Right lobe of liver (tissue), 6 donors: Measurements from ENCODE around the gene CENATAC. TPM values are rescaled to one million over a fixed set of nuclear protein-coding genes. Genes with fewer than 3 reads are reported as not detected.

Experiments
- ATAC-seq, 4 donors: fragments of 200-7000 bp; cut with Tn5 transposase; one replicate each; pipeline ENCODE4 v1.9.1; 2020; ENCODE audit warnings: mild to moderate bottlenecking in 4 of 4, moderate library complexity in 4 of 4
- DNase-seq, 3 donors: peaks; one replicate each; pipeline ENCODE4 v3.0.0-alpha.2; 2020
- H3K27ac ChIP-seq, 3 donors: fragments of 200-600 bp; one replicate each; pipeline ENCODE4 v1.8.0; 2022
- H3K27me3 ChIP-seq, 2 donors: fragments of 200-600 bp; one replicate each; pipeline ENCODE4 v1.8.0; 2022
- H3K36me3 ChIP-seq, 4 donors: fragments of 200-600 bp; sonication (generic) in 1 of 4; one replicate each; pipeline versions ENCODE4 v1.5.1 to v1.8.0; 2017 to 2022; ENCODE audit warnings: control low read depth in 1 of 4
- H3K4me1 ChIP-seq, 4 donors: fragments of 200-600 bp; sonication (generic) in 1 of 4; one replicate each; pipeline versions ENCODE4 v1.5.1 to v1.8.0; 2017 to 2022; ENCODE audit warnings: control low read depth in 1 of 4
- H3K4me3 ChIP-seq, 3 donors: fragments of 200-600 bp; one replicate each; pipeline ENCODE4 v1.8.0; 2022
- H3K9me3 ChIP-seq, 4 donors: fragments of 200-600 bp; sonication (generic) in 1 of 4; one replicate each; pipeline versions ENCODE4 v1.5.1 to v1.8.0; 2017 to 2022; ENCODE audit warnings: control low read depth in 1 of 4
- CTCF ChIP-seq, 4 donors: fragments of 200-600 bp in 3 of 4; fragments of 450-650 bp in 1 of 4; IDR thresholded peaks; one replicate each; pipeline versions ENCODE4 v1.5.1 to v1.8.0; 2016 to 2022; ENCODE audit warnings: antibody characterized with exemption in 4 of 4, mild to moderate bottlenecking in 2 of 4
- POLR2A ChIP-seq: fragments of 450-650 bp; IDR thresholded peaks from one replicate; pipeline ENCODE4 v1.6.1; 2017; ENCODE audit warnings: antibody characterized with exemption, mild to moderate bottlenecking
- WGBS: methylation state at CpG from one replicate; pipeline ENCODE4 v1.1.6; 2018; ENCODE audit warnings: low coverage, low lambda C conversion rate; ENCODE audit not compliant: insufficient coverage; ENCODE audit errors: missing lambda C conversion rate; 5-methylcytosine and 5-hydroxymethylcytosine counted together
- intact Hi-C, 2 donors: fragments of 100-400 bp; cut with DNase I; formaldehyde crosslinking; loops; one replicate each; pipeline versions ENCODE4 v1.11.2 to v1.14.1; 2022
- total RNA-seq, 6 experiments: library from RNA; depleted of rRNA in 2 of 6; stranded (reverse); fragments of >200 nt in 2 of 6; fragmentation: NEBNext Ultra II Directional in 3 of 6; extraction: Animal tissue kit (Norgen Biotek cat#: 25700) in 3 of 6; gene quantifications; one replicate each; pipeline versions ENCODE4 v1.1.0 to v1.2.4, GENCODE V29; 2016 to 2023
- donor health status: DM: no; HTN: yes; CAD: no.
- donor health status: DM: no; HTN: no; CAD: no.
- donor health status: DM: no; HTN: no; CAD: no.
- donor health status: DM: no; HTN: yes; CAD: no.
- donor health status: DM: no; HTN: yes; CAD: no.

CENATAC gene
- total RNA-seq, 6 experiments from 2014 or later = 11.5 to 16.7 (median 13.0) TPM

- Histone ChIP-seq H3K9me3 (no peaks in the 10 kb centered on the region), H3K4me1 (peaks cover 0 to 51% (median 23%) of the 10 kb centered on the region in 4 donors), H3K36me3 (peaks cover 0 to 44% (median 14%) of the 10 kb centered on the region in 4 donors), H3K4me3 (peak within 1 kb of the TSS; percentile 77 to 90 (median 81)), H3K27me3 (no peaks in the 10 kb centered on the region), H3K27ac (peak within 1 kb of the TSS; percentile 64 to 85 (median 85))
- intact Hi-C loops = no loop called here
- peak; percentile 82 to 92 (median 86) for ATAC-seq
- under 1% methylated on average over 54 of the region's 63 CpGs for WGBS
- peak; percentile 95 to 97 (median 96) for DNase-seq
- TF ChIP-seq CTCF (IDR thresholded peaks at IDR 0.05) (peak in 1 of 4 donors; percentile 16), POLR2A (peak; percentile 63)
These were observed 20.4 kb downstream of the CENATAC start, which contains the start of the genes RPS25 and TRAPPC4 for GRCh38 chr11:119018074-119018938. RPS25 (minus strand) TSS chr11:119018343; CDS start chr11:119018284, 59 bp downstream. TRAPPC4 (plus strand) TSS chr11:119018766; CDS start chr11:119018796, 30 bp downstream.

GRCh38 chr11:119019996-119020395 is 22.1 kb downstream of the CENATAC start:
- H3K4me1 ChIP-seq = peaks cover 0 to 68% (median 31%) of the 10 kb centered on the region in 4 donors
- no peaks in the 10 kb centered on the region for H3K27me3 ChIP-seq
- peaks cover 0 to 45% (median 14%) of the 10 kb centered on the region in 4 donors for H3K36me3 ChIP-seq
- H3K27ac ChIP-seq = peak overlapping the region in 1 of 3 donors; percentile 85
- H3K4me3 ChIP-seq = peak overlapping the region; percentile 77 to 90 (median 81)
- 20% methylated on average over 2 of the region's 2 CpGs for WGBS
- TF ChIP-seq POLR2A = no peak
- intact Hi-C loops = no loop called here
- ATAC-seq = no peak
- no peaks in the 10 kb centered on the region for H3K9me3 ChIP-seq
- no peak for DNase-seq

GRCh38 chr11:119021631-119022030 is 23.7 kb downstream of the CENATAC start:
- peak overlapping the region; percentile 16 to 61 (median 45) for H3K27ac ChIP-seq
- ATAC-seq (no peak), DNase-seq (no peak)
- H3K36me3 ChIP-seq = peaks cover 0 to 38% (median 10%) of the 10 kb centered on the region in 4 donors
- WGBS = 23% methylated on average over 4 of the region's 5 CpGs
- intact Hi-C loops = no loop called here
- no peak overlapping the region for H3K4me3 ChIP-seq
- no peaks in the 10 kb centered on the region for H3K27me3 ChIP-seq
- no peaks in the 10 kb centered on the region for H3K9me3 ChIP-seq
- peaks cover 0 to 78% (median 35%) of the 10 kb centered on the region in 4 donors for H3K4me1 ChIP-seq
- TF ChIP-seq POLR2A = no peak

- no peak for ATAC-seq
- Histone ChIP-seq H3K9me3 (no peaks in the 10 kb centered on the region), H3K36me3 (peaks cover 0 to 32% (median 15%) of the 10 kb centered on the region in 4 donors), H3K27me3 (no peaks in the 10 kb centered on the region), H3K4me3 (no peak overlapping the region), H3K27ac (peak overlapping the region in 1 of 3 donors; percentile 62), H3K4me1 (peaks cover 0 to 76% (median 31%) of the 10 kb centered on the region in 4 donors)
- TF ChIP-seq CTCF (IDR thresholded peaks at IDR 0.05) = no peak
- no peak for TF ChIP-seq POLR2A
- no peak for DNase-seq
- intact Hi-C loops = no loop called here
These were observed 25.8 kb downstream of the CENATAC start for GRCh38 chr11:119023741-119024140.

- intact Hi-C loops = no loop called here
- peak in 2 of 4 donors; percentile 4 to 14 for ATAC-seq
- peaks cover 0 to 77% (median 32%) of the 10 kb centered on the region in 4 donors for H3K4me1 ChIP-seq
These were observed 26.6 kb downstream of the CENATAC start for GRCh38 chr11:119024430-119025098.

More at GRCh38 chr11:119024430-119025098, 26.6 kb downstream of the CENATAC start:
- peak in 2 of 3 donors; percentile 48 to 56 for DNase-seq
- TF ChIP-seq POLR2A = peak; percentile 17
- TF ChIP-seq CTCF (IDR thresholded peaks at IDR 0.05) = no peak
- peak overlapping the region in 1 of 3 donors; percentile 0 for H3K4me3 ChIP-seq
- peaks cover 0 to 32% (median 15%) of the 10 kb centered on the region in 4 donors for H3K36me3 ChIP-seq
- no peaks in the 10 kb centered on the region for H3K27me3 ChIP-seq
- peak overlapping the region; percentile 37 to 62 (median 47) for H3K27ac ChIP-seq
- 17% methylated on average over 11 of the region's 15 CpGs for WGBS
- no peaks in the 10 kb centered on the region for H3K9me3 ChIP-seq
